IMR-90 (cell line): ENCODE measurements around the gene TMOD1. TPM values are rescaled to one million over a fixed set of nuclear protein-coding genes. Genes with fewer than 3 reads are reported as not detected.

ENCODE experiments used
- ATAC-seq: fragments of 200-7000 bp; cut with Tn5 transposase; 2 replicates; pipeline ENCODE4 v1.9.1; 2020; ENCODE audit warnings: low read depth, mild to moderate bottlenecking, moderate library complexity
- BruUV-seq: library from RNA; stranded (reverse); fragments of 400-500 nt; replicated peaks from 2 replicates; lab custom pipeline; 2021; lab: Mats Ljungman, UMichigan
- CTCF ChIA-PET: fragments of 300-600 bp; formaldehyde crosslinking; extraction: SDS; loops from one replicate; lab custom pipeline; 2021; ENCODE audit warnings: antibody characterized with exemption; lab: Yijun Ruan, JAX
- POLR2A ChIA-PET: fragments of 300-600 bp; sonication (Branson Sonifier 250); formaldehyde crosslinking; loops from one replicate; lab custom pipeline; 2022; ENCODE audit warnings: antibody characterized with exemption; ENCODE audit not compliant: unreplicated experiment; lab: Charles Lee
- DNase-seq: peaks from one replicate; pipeline ENCODE4 v3.0.0; 2013
- H2AFZ ChIP-seq: replicated peaks from 2 replicates; pipeline ENCODE3; 2013; ENCODE audit warnings: low read length, mild to moderate bottlenecking; ENCODE audit not compliant: poor library complexity
- H2AK5ac ChIP-seq: 2 replicates; pipeline ENCODE4 v1.6.1; 2013; ENCODE audit warnings: low read depth, low read length, inconsistent platforms
- H2AK9ac ChIP-seq: replicated peaks from 2 replicates; pipeline ENCODE3; 2013; ENCODE audit warnings: mild to moderate bottlenecking, low read depth, low read length, moderate library complexity; ENCODE audit not compliant: poor library complexity
- H2BK120ac ChIP-seq: 2 replicates; pipeline ENCODE4 v1.6.1; 2013; ENCODE audit warnings: low read depth, low read length, inconsistent platforms
- H2BK15ac ChIP-seq: 3 replicates; pipeline ENCODE4 v1.6.1; 2013; ENCODE audit warnings: low read depth, low read length, inconsistent platforms
- H2BK20ac ChIP-seq: 2 replicates; pipeline ENCODE4 v1.6.1; 2013; ENCODE audit warnings: low read depth, mild to moderate bottlenecking, inconsistent platforms, low read length, moderate library complexity
- H2BK5ac ChIP-seq: 2 replicates; pipeline ENCODE4 v1.6.1; 2013; ENCODE audit warnings: mild to moderate bottlenecking, low read depth, low read length, inconsistent platforms; ENCODE audit not compliant: poor library complexity, severe bottlenecking
- H3K14ac ChIP-seq: replicated peaks from 2 replicates; pipeline ENCODE4 v1.6.1; 2013; ENCODE audit warnings: low read depth, low read length, inconsistent platforms
- H3K18ac ChIP-seq: 2 replicates; pipeline ENCODE4 v1.6.1; 2013; ENCODE audit warnings: low read depth, low read length, control low read depth
- H3K23ac ChIP-seq: 2 replicates; pipeline ENCODE4 v1.6.1; 2013; ENCODE audit warnings: low read depth, low read length, inconsistent platforms
- H3K27ac ChIP-seq: 2 replicates; pipeline ENCODE4 v1.5.1; 2013; ENCODE audit warnings: mild to moderate bottlenecking, control low read depth, low read length; ENCODE audit not compliant: insufficient read depth
- H3K27me3 ChIP-seq: 2 replicates; pipeline ENCODE4 v1.6.1; 2013; ENCODE audit warnings: low read length; ENCODE audit not compliant: control insufficient read depth, insufficient read depth
- H3K36me3 ChIP-seq: 2 replicates; pipeline ENCODE4 v1.6.1; 2013; ENCODE audit warnings: low read length, mixed read lengths; ENCODE audit not compliant: control insufficient read depth, insufficient read depth
- H3K4ac ChIP-seq: 2 replicates; pipeline ENCODE4 v1.6.1; 2013; ENCODE audit warnings: low read depth, low read length, inconsistent platforms
- H3K4me1 ChIP-seq: 2 replicates; pipeline ENCODE4 v1.6.1; 2013; ENCODE audit warnings: low read length, mixed read lengths; ENCODE audit not compliant: control insufficient read depth, insufficient read depth
- H3K4me2 ChIP-seq: 2 replicates; pipeline ENCODE4 v1.6.1; 2013; ENCODE audit warnings: low read depth, mild to moderate bottlenecking, control low read depth, low read length, moderate library complexity
- H3K4me3 ChIP-seq: 2 replicates; pipeline ENCODE4 v1.5.1; 2013; ENCODE audit warnings: low read depth, mild to moderate bottlenecking, control low read depth, low read length, moderate library complexity; ENCODE audit not compliant: insufficient read depth
- H3K56ac ChIP-seq: 2 replicates; pipeline ENCODE4 v1.6.1; 2013; ENCODE audit warnings: low read length, inconsistent platforms; ENCODE audit not compliant: insufficient read depth; ENCODE audit errors: extremely low read depth
- H3K79me1 ChIP-seq, 2 experiments: 2 replicates each; pipeline ENCODE4 v1.6.1; 2013; ENCODE audit warnings: low read length in 2 of 2, inconsistent platforms in 1 of 2, low read depth in 1 of 2
- H3K9ac ChIP-seq: 2 replicates; pipeline ENCODE4 v1.6.1; 2013; ENCODE audit warnings: low read depth, low read length, control low read depth
- H3K9me1 ChIP-seq: 2 replicates; pipeline ENCODE4 v1.6.1; 2013; ENCODE audit warnings: low read length, inconsistent platforms; ENCODE audit not compliant: insufficient read depth
- H3K9me3 ChIP-seq: 2 replicates; pipeline ENCODE4 v1.6.1; 2013; ENCODE audit warnings: low read length; ENCODE audit not compliant: control insufficient read depth, insufficient read depth
- H4K20me1 ChIP-seq: 2 replicates; pipeline ENCODE4 v1.6.1; 2013; ENCODE audit warnings: low read length, inconsistent platforms; ENCODE audit not compliant: insufficient read depth
- H4K5ac ChIP-seq: 2 replicates; pipeline ENCODE4 v1.6.1; 2013; ENCODE audit warnings: mild to moderate bottlenecking, low read depth, low read length, control low read depth
- H4K8ac ChIP-seq, 2 experiments: 2 replicates each; pipeline ENCODE4 v1.6.1; 2013; ENCODE audit warnings: low read depth in 2 of 2, low read length in 2 of 2, control low read depth in 1 of 2, inconsistent platforms in 1 of 2
- H4K91ac ChIP-seq: 2 replicates; pipeline ENCODE4 v1.6.1; 2013; ENCODE audit warnings: low read depth, low read length, inconsistent platforms; ENCODE audit not compliant: insufficient read depth
- CEBPB ChIP-seq: IDR thresholded peaks from 2 replicates; pipeline ENCODE4 v1.6.1; 2012; ENCODE audit warnings: low read depth, low read length, improper control_type of control experiment
- CHD1 ChIP-seq: IDR thresholded peaks from 2 replicates; pipeline ENCODE4 v1.6.1; 2012; ENCODE audit warnings: low read depth, low read length, improper control_type of control experiment
- MAFK ChIP-seq: IDR thresholded peaks from 2 replicates; pipeline ENCODE4 v1.6.1; 2012; ENCODE audit warnings: low read depth, low read length, improper control_type of control experiment
- POLR2A ChIP-seq: IDR thresholded peaks from 2 replicates; pipeline ENCODE4 v1.6.1; 2012; ENCODE audit warnings: mild to moderate bottlenecking, low read depth, low read length
- RCOR1 ChIP-seq: IDR thresholded peaks from 2 replicates; pipeline ENCODE4 v1.6.1; 2012; ENCODE audit warnings: mild to moderate bottlenecking, low read length, improper control_type of control experiment; ENCODE audit not compliant: insufficient replicate concordance
- SMC3 ChIP-seq: fragments of 150-350 bp; IDR thresholded peaks from 2 replicates; pipeline ENCODE4 v1.6.1; 2016; ENCODE audit warnings: low read depth, mild to moderate bottlenecking, antibody characterized with exemption, low read length, moderate library complexity
- WGBS, 2 experiments: methylation state at CpG; one replicate each; pipeline versions ENCODE4 v1.1.5 to v1.1.7; 2013; ENCODE audit warnings: missing lambda C conversion rate in 2 of 2; ENCODE audit not compliant: insufficient read length in 1 of 2; ENCODE audit errors: extremely low coverage in 2 of 2; 5-methylcytosine and 5-hydroxymethylcytosine counted together
- dilution Hi-C: fragments of 300-500 bp; cut with HindIII; formaldehyde crosslinking; loops from one replicate; pipeline ENCODE4 v1.14.3; 2018; ENCODE audit warnings: low sequenced_read_pairs; ENCODE audit not compliant: unreplicated experiment
- in situ Hi-C: fragments of 300-500 bp; cut with MboI; formaldehyde crosslinking; loops from 3 replicates; pipeline ENCODE4 v1.14.3; 2019; ENCODE audit warnings: low sequenced_read_pairs, inconsistent platforms, mixed read lengths
- intact Hi-C: fragments of 100-400 bp; cut with micrococcal nuclease; formaldehyde crosslinking; loops from 2 replicates; pipeline ENCODE4 v1.10.0; 2022
- polyA plus RNA-seq, 3 experiments: library from polyadenylated mRNA; depleted of rRNA; stranded (reverse); fragments of >200 nt; gene quantifications; 2 replicates each; pipeline ENCODE4 v1.2.3, GENCODE V29; 2012; ENCODE audit warnings: low replicate concordance in 1 of 3
- total RNA-seq: library from RNA; depleted of rRNA; stranded (reverse); fragments of >200 nt; gene quantifications from 2 replicates; pipeline ENCODE4 v1.2.3, GENCODE V29; 2012
- TF ChIP-seq, protein P1 (sequence below): conservative IDR thresholded peaks from 2 replicates; pipeline ENCODE4 v1.5.1; 2012; ENCODE audit warnings: mild to moderate bottlenecking, low read depth, low read length, improper control_type of control experiment

TMOD1 gene
- total and polyA plus RNA-seq, 2 of the 4 experiments (the other 2 are of a cell fraction), result 0.18 to 0.38 TPM

DNA sequence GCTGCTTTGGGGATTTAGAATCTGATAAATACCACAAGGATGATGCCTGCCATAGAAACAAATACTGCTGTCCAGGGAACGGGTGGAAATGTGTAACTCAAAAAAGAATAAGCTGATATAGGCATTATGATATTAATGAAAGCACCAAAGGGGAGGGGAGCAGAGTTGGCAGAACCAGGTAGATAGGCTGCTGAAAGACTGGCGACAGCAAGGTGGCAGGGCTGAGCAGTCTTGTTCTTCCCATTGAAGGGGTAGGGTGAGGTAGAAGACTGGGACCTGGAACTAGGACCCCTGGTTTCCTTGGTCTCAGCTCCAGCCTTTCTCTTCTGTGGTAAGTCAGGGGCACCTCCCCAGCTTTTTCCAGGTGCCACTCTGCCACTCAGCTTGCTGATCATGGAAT, 31.4 kb upstream of the TMOD1 start:
- Histone ChIP-seq H2AK9ac (no peak overlapping the region), H4K8ac (no peak overlapping the region), H3K36me3 (peaks cover 3% of the 10 kb centered on the region; the same call in 1 of the 2 replicates), H3K27me3 (no peaks in the 10 kb centered on the region), H4K91ac (no peak overlapping the region), H4K5ac (no peak overlapping the region), H2BK120ac (no peak overlapping the region), H3K9ac (no peak overlapping the region), H2AFZ (no peak overlapping the region), H2BK20ac (no peak overlapping the region), H3K4me2 (no peak overlapping the region), H3K27ac (no peak overlapping the region), H3K18ac (no peak overlapping the region), H3K14ac (no peak overlapping the region), H3K4ac (no peak overlapping the region), H2BK5ac (no peak overlapping the region), H3K4me3 (no peak overlapping the region), H3K79me1 (no peaks in the 10 kb centered on the region), H2AK5ac (no peak overlapping the region), H3K9me3 (no peaks in the 10 kb centered on the region), H3K9me1 (no peaks in the 10 kb centered on the region), H3K23ac (no peak overlapping the region), H3K4me1 (peaks cover 10% of the 10 kb centered on the region), H4K20me1 (no peaks in the 10 kb centered on the region; the same call in 1 of the 2 replicates), H3K56ac (no peak overlapping the region), H2BK15ac (no peak overlapping the region)
- ChIA-PET POLR2A (no interaction called here), CTCF (interaction anchor here (0.5 to 7.4 kb wide), 7 partner anchors 10 to 928 kb away, joined by 3 to 119 read pairs (median 7); partner anchors contain the start of genes NCBP1 and TSTD2)
- dilution Hi-C loops (no loop called here), intact Hi-C loops (no loop called here), in situ Hi-C loops (no loop called here)
- no TSS peak for BruUV-seq
- ATAC-seq (no peak), DNase-seq (no peak)
- TF ChIP-seq MAFK (no peak), RCOR1 (no peak), SMC3 (no peak), CEBPB (no peak), CHD1 (no peak), POLR2A (no peak)
- TF ChIP-seq, protein P1, sequence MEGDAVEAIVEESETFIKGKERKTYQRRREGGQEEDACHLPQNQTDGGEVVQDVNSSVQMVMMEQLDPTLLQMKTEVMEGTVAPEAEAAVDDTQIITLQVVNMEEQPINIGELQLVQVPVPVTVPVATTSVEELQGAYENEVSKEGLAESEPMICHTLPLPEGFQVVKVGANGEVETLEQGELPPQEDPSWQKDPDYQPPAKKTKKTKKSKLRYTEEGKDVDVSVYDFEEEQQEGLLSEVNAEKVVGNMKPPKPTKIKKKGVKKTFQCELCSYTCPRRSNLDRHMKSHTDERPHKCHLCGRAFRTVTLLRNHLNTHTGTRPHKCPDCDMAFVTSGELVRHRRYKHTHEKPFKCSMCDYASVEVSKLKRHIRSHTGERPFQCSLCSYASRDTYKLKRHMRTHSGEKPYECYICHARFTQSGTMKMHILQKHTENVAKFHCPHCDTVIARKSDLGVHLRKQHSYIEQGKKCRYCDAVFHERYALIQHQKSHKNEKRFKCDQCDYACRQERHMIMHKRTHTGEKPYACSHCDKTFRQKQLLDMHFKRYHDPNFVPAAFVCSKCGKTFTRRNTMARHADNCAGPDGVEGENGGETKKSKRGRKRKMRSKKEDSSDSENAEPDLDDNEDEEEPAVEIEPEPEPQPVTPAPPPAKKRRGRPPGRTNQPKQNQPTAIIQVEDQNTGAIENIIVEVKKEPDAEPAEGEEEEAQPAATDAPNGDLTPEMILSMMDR, result no peak
- 71% methylated on average over 1 of the region's 2 CpGs; no CpG with 5 or more reads in 1 of the 2 experiments for WGBS, 2 experiments
